K562 (cell line): ENCODE data around the gene OPRL1. TPM values are rescaled to one million over a fixed set of nuclear protein-coding genes. Genes with fewer than 3 reads are reported as not detected.

Experiments
- CC2D1A ChIP-seq: fragments of 450-650 bp; IDR thresholded peaks from 2 replicates; pipeline ENCODE4 v1.6.1; 2017; ENCODE audit warnings: mild to moderate bottlenecking
- EGR1 ChIP-seq: fragments of 450-650 bp; conservative IDR thresholded peaks from 2 replicates; pipeline ENCODE4 v1.6.1; 2017; ENCODE audit warnings: mild to moderate bottlenecking
- ELF1 ChIP-seq: fragments of 200-800 bp; sonication (Bioruptor generic); IDR thresholded peaks from 2 replicates; pipeline ENCODE4 v1.6.1; 2016; ENCODE audit warnings: missing genetic modification characterization, missing compliant biosample characterization
- HDAC2 ChIP-seq: fragments of 450-650 bp; IDR thresholded peaks from 2 replicates; pipeline ENCODE4 v1.6.1; 2016; ENCODE audit warnings: mild to moderate bottlenecking
- TAF1 ChIP-seq: IDR thresholded peaks from 2 replicates; pipeline ENCODE4 v1.6.1; 2011; ENCODE audit warnings: mild to moderate bottlenecking, low read length, moderate library complexity; ENCODE audit not compliant: insufficient read depth, control insufficient read depth, severe bottlenecking; ENCODE audit errors: extremely low read depth
- ZFX ChIP-seq: sonication (generic); formaldehyde crosslinking; IDR thresholded peaks from 2 replicates; pipeline ENCODE4 v1.8.0; 2022; ENCODE audit warnings: mild to moderate bottlenecking, missing genetic modification reagents, moderate library complexity
- polyA plus RNA-seq, 8 experiments: library from polyadenylated mRNA; depleted of rRNA in 4 of 8; stranded (reverse) in 5 of 8; unstranded in 3 of 8; fragments of >200 nt; fragmentation: Nextera tagmentation in 2 of 8; fragmentation: Illumina TruSeq in 1 of 8; extraction: Ambion mirVana in 2 of 8; extraction: Trizol in 1 of 8; gene quantifications; 2 replicates each; pipeline versions ENCODE4 v1.2.1 to v1.2.3, GENCODE V29; 2011 to 2014; ENCODE audit warnings: inconsistent platforms in 1 of 8, missing spikeins in 1 of 8
- total RNA-seq, 7 experiments: library from RNA; depleted of rRNA in 6 of 7; stranded (reverse); fragments of >200 nt in 6 of 7; fragmentation: Illumina TruSeq in 2 of 7; extraction: Trizol in 2 of 7; gene quantifications; 2 replicates each; pipeline versions ENCODE4 v1.2.1 to v1.2.3, GENCODE V29; 2011 to 2021; ENCODE audit warnings: low replicate concordance in 1 of 7
- TF ChIP-seq, protein P1 (sequence below), 2 experiments: fragments of 450-650 bp; formaldehyde crosslinking in 1 of 2; IDR thresholded peaks; 2 replicates each; pipeline versions ENCODE4 v1.4.0 to v1.6.1; 2014 to 2020; ENCODE audit warnings: mild to moderate bottlenecking in 2 of 2, borderline replicate concordance in 1 of 2, low read depth in 1 of 2
- TF ChIP-seq, protein P2 (sequence below): sonication (generic); formaldehyde crosslinking; IDR thresholded peaks from 2 replicates; pipeline ENCODE4 v1.8.0; 2022; ENCODE audit warnings: missing genetic modification reagents, mild to moderate bottlenecking, borderline replicate concordance
- TF ChIP-seq, protein P3 (sequence below): fragments of 250-450 bp; sonication (Bioruptor Pico); IDR thresholded peaks from 2 replicates; pipeline ENCODE4 v1.4.0; 2020

OPRL1 gene
- total and polyA plus RNA-seq, 9 of the 15 experiments (the other 6 are each of a cell fraction or from before 2014, with no cell fraction given), result 0.06 to 0.33 (median 0.11) TPM; not detected in 2

DNA sequence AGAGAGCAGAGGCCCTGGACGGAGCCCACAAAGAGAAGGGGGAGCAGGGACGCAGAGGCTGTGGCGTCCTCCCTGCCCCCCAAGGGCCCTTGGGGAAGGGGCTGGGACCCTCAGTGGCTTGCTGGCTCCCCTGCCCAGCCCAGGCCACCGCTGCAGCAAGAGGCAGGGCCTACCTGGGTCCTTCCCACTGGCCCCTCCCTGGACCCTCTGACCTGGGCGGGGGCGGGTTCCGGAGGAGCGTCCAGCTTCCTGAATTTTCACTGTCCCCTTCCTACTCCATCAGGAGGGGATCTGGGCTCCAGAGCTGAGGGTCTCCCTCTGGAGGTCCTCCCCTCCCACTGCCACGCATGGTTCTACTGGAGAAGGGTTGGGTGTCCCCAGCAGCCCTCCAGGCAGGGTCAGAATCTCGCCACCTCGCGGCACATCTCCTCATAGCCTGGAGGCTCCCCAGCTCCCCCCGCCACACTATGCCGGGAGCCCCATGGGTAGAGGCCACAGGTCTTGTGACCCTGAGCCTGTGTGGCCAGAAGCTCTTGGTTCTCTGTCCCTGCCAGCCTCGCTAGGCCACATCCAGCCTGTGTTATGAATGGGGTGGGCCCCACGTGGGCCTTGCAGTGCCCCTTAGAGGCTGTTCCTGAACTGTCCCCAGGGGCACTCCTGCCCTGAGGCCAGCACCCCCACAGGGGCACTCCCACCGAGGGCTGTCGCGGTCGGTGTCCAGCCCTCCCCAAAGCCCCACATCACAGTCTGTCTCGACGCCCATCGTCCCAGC is 29.4 kb upstream of the OPRL1 start (continued):
- TF ChIP-seq, protein P1, sequence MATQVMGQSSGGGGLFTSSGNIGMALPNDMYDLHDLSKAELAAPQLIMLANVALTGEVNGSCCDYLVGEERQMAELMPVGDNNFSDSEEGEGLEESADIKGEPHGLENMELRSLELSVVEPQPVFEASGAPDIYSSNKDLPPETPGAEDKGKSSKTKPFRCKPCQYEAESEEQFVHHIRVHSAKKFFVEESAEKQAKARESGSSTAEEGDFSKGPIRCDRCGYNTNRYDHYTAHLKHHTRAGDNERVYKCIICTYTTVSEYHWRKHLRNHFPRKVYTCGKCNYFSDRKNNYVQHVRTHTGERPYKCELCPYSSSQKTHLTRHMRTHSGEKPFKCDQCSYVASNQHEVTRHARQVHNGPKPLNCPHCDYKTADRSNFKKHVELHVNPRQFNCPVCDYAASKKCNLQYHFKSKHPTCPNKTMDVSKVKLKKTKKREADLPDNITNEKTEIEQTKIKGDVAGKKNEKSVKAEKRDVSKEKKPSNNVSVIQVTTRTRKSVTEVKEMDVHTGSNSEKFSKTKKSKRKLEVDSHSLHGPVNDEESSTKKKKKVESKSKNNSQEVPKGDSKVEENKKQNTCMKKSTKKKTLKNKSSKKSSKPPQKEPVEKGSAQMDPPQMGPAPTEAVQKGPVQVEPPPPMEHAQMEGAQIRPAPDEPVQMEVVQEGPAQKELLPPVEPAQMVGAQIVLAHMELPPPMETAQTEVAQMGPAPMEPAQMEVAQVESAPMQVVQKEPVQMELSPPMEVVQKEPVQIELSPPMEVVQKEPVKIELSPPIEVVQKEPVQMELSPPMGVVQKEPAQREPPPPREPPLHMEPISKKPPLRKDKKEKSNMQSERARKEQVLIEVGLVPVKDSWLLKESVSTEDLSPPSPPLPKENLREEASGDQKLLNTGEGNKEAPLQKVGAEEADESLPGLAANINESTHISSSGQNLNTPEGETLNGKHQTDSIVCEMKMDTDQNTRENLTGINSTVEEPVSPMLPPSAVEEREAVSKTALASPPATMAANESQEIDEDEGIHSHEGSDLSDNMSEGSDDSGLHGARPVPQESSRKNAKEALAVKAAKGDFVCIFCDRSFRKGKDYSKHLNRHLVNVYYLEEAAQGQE (IDR thresholded peaks at IDR 0.05; ENCODE audit: borderline replicate concordance), result 0 out of 2 replicates have a peak, but pooled peaks have one; percentile 5
- TF ChIP-seq, protein P1 (CRISPR knock-in tag; IDR thresholded peaks at IDR 0.05; ENCODE audit: low read depth), result no peak
- TF ChIP-seq HDAC2 (0 out of 2 replicates have a peak, but pooled peaks have one; percentile 38), EGR1 (peak; percentile 87), ZFX (CRISPR knock-in tag) (peak; percentile 68), CC2D1A (0 out of 2 replicates have a peak, but pooled peaks have one; percentile 10), ELF1 (tag) (no peak), TAF1 (peak; percentile 47)
- TF ChIP-seq, protein P2, sequence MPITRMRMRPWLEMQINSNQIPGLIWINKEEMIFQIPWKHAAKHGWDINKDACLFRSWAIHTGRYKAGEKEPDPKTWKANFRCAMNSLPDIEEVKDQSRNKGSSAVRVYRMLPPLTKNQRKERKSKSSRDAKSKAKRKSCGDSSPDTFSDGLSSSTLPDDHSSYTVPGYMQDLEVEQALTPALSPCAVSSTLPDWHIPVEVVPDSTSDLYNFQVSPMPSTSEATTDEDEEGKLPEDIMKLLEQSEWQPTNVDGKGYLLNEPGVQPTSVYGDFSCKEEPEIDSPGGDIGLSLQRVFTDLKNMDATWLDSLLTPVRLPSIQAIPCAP (CRISPR knock-in tag), result no peak
- TF ChIP-seq, protein P3, sequence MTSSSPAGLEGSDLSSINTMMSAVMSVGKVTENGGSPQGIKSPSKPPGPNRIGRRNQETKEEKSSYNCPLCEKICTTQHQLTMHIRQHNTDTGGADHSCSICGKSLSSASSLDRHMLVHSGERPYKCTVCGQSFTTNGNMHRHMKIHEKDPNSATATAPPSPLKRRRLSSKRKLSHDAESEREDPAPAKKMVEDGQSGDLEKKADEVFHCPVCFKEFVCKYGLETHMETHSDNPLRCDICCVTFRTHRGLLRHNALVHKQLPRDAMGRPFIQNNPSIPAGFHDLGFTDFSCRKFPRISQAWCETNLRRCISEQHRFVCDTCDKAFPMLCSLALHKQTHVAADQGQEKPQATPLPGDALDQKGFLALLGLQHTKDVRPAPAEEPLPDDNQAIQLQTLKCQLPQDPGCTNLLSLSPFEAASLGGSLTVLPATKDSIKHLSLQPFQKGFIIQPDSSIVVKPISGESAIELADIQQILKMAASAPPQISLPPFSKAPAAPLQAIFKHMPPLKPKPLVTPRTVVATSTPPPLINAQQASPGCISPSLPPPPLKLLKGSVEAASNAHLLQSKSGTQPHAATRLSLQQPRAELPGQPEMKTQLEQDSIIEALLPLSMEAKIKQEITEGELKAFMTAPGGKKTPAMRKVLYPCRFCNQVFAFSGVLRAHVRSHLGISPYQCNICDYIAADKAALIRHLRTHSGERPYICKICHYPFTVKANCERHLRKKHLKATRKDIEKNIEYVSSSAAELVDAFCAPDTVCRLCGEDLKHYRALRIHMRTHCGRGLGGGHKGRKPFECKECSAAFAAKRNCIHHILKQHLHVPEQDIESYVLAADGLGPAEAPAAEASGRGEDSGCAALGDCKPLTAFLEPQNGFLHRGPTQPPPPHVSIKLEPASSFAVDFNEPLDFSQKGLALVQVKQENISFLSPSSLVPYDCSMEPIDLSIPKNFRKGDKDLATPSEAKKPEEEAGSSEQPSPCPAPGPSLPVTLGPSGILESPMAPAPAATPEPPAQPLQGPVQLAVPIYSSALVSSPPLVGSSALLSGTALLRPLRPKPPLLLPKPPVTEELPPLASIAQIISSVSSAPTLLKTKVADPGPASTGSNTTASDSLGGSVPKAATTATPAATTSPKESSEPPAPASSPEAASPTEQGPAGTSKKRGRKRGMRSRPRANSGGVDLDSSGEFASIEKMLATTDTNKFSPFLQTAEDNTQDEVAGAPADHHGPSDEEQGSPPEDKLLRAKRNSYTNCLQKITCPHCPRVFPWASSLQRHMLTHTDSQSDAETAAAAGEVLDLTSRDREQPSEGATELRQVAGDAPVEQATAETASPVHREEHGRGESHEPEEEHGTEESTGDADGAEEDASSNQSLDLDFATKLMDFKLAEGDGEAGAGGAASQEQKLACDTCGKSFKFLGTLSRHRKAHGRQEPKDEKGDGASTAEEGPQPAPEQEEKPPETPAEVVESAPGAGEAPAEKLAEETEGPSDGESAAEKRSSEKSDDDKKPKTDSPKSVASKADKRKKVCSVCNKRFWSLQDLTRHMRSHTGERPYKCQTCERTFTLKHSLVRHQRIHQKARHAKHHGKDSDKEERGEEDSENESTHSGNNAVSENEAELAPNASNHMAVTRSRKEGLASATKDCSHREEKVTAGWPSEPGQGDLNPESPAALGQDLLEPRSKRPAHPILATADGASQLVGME, result no peak
